Vagina (tissue), 2 donors: ENCODE results near the gene PHLDB2. TPM values are rescaled to one million over a fixed set of nuclear protein-coding genes. Genes with fewer than 3 reads are reported as not detected.

ENCODE experiments used
- DNase-seq, 2 donors: peaks; one replicate each; pipeline ENCODE4 v3.0.0-alpha.2; 2017; ENCODE audit errors: extremely low spot score in 2 of 2
- H3K27ac ChIP-seq: fragments of 200-600 bp; sonication (generic); one replicate; pipeline ENCODE4 v1.5.1; 2019
- H3K27me3 ChIP-seq: fragments of 200-600 bp; sonication (generic); one replicate; pipeline ENCODE4 v1.5.1; 2019
- H3K36me3 ChIP-seq, 2 donors: fragments of 200-600 bp; sonication (generic); one replicate each; pipeline ENCODE4 v1.5.1; 2017 to 2019
- H3K4me1 ChIP-seq: fragments of 200-600 bp; sonication (generic); one replicate; pipeline ENCODE4 v1.5.1; 2019
- H3K4me3 ChIP-seq, 2 donors: fragments of 200-600 bp; sonication (generic); 1 replicate in 1 of 2; 2 replicates in 1 of 2; pipeline ENCODE4 v1.5.1; 2016 to 2019
- H3K9me3 ChIP-seq: fragments of 200-600 bp; sonication (generic); one replicate; pipeline ENCODE4 v1.5.1; 2019
- POLR2A ChIP-seq, 2 donors: fragments of 450-650 bp; IDR thresholded peaks; one replicate each; pipeline ENCODE4 v1.6.1; 2017; ENCODE audit warnings: antibody characterized with exemption in 2 of 2, mild to moderate bottlenecking in 2 of 2, moderate library complexity in 2 of 2
- POLR2AphosphoS5 ChIP-seq, 2 donors: sonication (generic); formaldehyde crosslinking; IDR thresholded peaks; one replicate each; pipeline ENCODE4 v1.9.0; 2017; ENCODE audit warnings: antibody characterized with exemption in 2 of 2, mild to moderate bottlenecking in 2 of 2, low read depth in 1 of 2; ENCODE audit not compliant: insufficient read depth in 1 of 2
- intact Hi-C: fragments of 100-400 bp; cut with DNase I; formaldehyde crosslinking; loops from one replicate; pipeline ENCODE4 v1.15.1; 2023
- total RNA-seq: library from RNA; depleted of rRNA; stranded (reverse); fragments of >200 nt; gene quantifications from one replicate; pipeline ENCODE4 v1.2.3, GENCODE V29; 2016
- TF ChIP-seq, protein P1 (sequence below), 3 experiments: fragments of 450-650 bp in 2 of 3; fragments of 200-600 bp in 1 of 3; sonication (generic) in 1 of 3; IDR thresholded peaks; one replicate each; pipeline ENCODE4 v1.5.1; 2017 to 2019; ENCODE audit warnings: antibody characterized with exemption in 3 of 3, mild to moderate bottlenecking in 2 of 3, moderate library complexity in 2 of 3

The PHLDB2 gene
- total RNA-seq, 1 donor from 2014 or later, result 66.8 TPM

DNA sequence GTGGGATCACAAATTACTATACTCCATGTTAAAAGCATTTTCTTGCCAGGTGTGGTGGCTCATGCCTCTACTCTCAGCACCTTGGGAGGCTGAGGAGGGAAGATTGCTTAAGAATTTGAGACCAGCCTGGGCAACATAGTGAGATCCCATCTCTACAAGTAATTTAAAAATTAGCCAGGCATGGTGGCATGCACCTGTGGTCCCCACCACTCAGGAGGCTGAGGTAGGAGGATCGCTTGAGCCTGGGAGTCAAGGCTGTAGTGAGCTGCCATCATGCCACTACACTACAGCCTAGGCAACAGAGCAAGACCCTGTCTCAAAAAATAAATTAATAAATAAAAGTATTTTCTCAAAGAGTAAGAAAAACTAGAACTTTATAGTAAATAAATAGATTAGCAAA lies 96.8 kb downstream of the PHLDB2 start:
- H3K4me3 ChIP-seq, result no peak overlapping the region
- no peak for DNase-seq
- no peaks in the 10 kb centered on the region for H3K27me3 ChIP-seq
- intact Hi-C loops, result no loop called here
- no peaks in the 10 kb centered on the region for H3K9me3 ChIP-seq
- no peak overlapping the region for H3K27ac ChIP-seq
- H3K36me3 ChIP-seq, result peaks cover 0 to 5% of the 10 kb centered on the region in 2 donors
- TF ChIP-seq POLR2AphosphoS5 (IDR thresholded peaks at IDR 0.05; ENCODE audit: insufficient read depth in 1 of 2, low read depth in 1 of 2) (no peak), POLR2A (IDR thresholded peaks at IDR 0.05) (no peak)
- TF ChIP-seq, protein P1, sequence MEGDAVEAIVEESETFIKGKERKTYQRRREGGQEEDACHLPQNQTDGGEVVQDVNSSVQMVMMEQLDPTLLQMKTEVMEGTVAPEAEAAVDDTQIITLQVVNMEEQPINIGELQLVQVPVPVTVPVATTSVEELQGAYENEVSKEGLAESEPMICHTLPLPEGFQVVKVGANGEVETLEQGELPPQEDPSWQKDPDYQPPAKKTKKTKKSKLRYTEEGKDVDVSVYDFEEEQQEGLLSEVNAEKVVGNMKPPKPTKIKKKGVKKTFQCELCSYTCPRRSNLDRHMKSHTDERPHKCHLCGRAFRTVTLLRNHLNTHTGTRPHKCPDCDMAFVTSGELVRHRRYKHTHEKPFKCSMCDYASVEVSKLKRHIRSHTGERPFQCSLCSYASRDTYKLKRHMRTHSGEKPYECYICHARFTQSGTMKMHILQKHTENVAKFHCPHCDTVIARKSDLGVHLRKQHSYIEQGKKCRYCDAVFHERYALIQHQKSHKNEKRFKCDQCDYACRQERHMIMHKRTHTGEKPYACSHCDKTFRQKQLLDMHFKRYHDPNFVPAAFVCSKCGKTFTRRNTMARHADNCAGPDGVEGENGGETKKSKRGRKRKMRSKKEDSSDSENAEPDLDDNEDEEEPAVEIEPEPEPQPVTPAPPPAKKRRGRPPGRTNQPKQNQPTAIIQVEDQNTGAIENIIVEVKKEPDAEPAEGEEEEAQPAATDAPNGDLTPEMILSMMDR (IDR thresholded peaks at IDR 0.05), result no peak
- H3K4me1 ChIP-seq, result peaks cover 5% of the 10 kb centered on the region

DNA sequence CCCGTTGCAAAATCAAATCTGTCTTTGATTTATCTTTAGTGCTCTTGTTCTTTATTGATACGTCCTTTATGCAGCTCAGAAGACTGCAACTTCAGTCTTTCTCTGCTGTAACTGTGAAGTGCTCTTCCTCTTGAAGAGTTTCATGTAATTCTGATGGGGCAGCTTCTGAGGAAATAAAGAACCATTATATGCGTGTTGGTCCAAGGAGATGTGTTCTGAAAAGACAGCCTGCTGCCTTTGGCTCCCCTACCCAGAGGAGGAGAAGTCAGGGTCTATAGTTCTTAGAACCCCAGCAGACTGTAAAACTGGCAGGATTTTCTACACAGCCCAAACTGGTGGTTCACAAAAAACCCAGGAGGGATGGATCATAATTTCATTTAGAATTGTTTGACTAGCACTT lies 97.4 kb downstream of the PHLDB2 start:
- no peaks in the 10 kb centered on the region for H3K27me3 ChIP-seq
- no peak overlapping the region for H3K4me3 ChIP-seq
- TF ChIP-seq POLR2AphosphoS5 (IDR thresholded peaks at IDR 0.05; ENCODE audit: insufficient read depth in 1 of 2, low read depth in 1 of 2), result no peak
- TF ChIP-seq, protein P1 (IDR thresholded peaks at IDR 0.05), result no peak
- no peak for TF ChIP-seq POLR2A (IDR thresholded peaks at IDR 0.05)
- no peaks in the 10 kb centered on the region for H3K9me3 ChIP-seq
- intact Hi-C loops, result no loop called here
- H3K36me3 ChIP-seq, result peaks cover 0 to 5% of the 10 kb centered on the region in 2 donors
- H3K4me1 ChIP-seq, result peaks cover 5% of the 10 kb centered on the region
- DNase-seq, result no peak
- H3K27ac ChIP-seq, result no peak overlapping the region

DNA sequence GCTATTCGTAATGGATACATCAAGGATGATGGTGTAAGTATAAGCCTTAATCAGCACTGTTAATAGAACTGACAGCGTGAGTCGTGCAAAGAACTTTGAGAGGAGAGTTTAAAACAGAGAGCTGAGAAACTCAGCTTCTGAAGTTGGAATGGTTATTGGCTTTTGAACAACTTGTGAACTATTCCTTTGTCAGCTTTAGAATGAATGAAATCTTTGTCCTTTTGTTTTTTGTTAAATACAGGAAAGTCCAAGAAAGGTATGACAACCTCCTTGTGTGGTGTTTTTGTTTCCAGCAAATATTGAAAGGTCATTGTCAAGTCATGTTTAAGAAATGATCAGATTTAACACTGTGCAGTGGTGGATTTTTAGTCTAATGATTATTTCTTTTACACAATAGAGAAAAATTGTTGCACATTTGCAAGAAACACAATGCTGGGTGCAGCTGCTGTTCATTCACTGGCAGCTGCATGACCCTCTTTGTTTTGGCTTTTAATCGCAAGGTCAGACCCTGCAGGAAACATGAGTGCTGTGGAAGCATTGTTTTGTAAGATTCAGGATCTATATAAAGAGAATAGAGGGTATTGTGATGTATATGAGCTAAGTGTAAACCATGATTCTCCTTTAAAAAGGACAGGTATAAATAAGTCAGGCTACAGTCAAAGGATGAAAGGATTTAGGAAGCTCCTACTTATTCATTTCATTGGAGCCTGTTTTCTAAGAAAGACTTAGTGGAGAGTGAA lies 98.1 kb downstream of the PHLDB2 start:
- no peaks in the 10 kb centered on the region for H3K9me3 ChIP-seq
- no peak for TF ChIP-seq POLR2AphosphoS5 (IDR thresholded peaks at IDR 0.05; ENCODE audit: insufficient read depth in 1 of 2, low read depth in 1 of 2)
- TF ChIP-seq, protein P1 (IDR thresholded peaks at IDR 0.05), result no peak
- no peak for TF ChIP-seq POLR2A (IDR thresholded peaks at IDR 0.05)
- no peak overlapping the region for H3K4me3 ChIP-seq
- peaks cover 0 to 5% of the 10 kb centered on the region in 2 donors for H3K36me3 ChIP-seq
- intact Hi-C loops, result no loop called here
- no peak overlapping the region for H3K27ac ChIP-seq
- DNase-seq, result no peak
- H3K4me1 ChIP-seq, result peaks cover 5% of the 10 kb centered on the region
- H3K27me3 ChIP-seq, result no peaks in the 10 kb centered on the region

DNA sequence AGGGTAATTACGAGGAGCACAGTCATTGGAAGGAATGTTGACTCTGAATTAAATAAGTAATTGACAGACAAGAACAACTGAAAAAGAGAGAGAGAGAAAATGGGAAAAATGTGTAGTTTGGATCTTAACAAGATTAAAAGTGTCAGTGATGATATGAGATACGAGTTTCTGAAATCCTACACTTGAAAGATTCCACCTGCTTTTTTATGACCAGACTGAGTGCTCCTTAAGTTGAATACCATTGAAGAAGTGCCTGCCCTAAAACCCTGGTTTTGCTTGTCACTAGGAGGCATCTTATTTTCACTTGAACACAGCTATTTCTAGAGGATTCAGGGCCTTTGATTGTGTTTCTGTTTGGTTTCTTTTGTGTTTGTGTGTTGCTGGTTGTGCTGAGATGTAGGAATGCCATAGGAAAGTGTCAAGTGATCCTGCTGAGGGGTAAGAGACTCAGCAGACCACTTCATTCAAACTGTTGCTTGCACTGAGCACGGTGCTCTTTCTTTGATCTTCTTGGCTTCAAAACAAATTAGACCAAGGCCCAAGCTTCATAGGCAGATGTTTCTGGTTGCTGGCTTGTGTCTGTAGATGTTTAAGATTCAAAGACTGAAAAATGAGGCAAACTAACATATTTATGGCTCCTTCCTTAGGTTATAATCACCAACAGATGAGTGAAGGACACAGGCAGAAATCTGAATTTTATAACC lies 102.5 kb downstream of the PHLDB2 start:
- no peak for DNase-seq
- H3K4me3 ChIP-seq, result no peak overlapping the region
- H3K4me1 ChIP-seq, result no peaks in the 10 kb centered on the region
- intact Hi-C loops, result loop anchor here (10.0 kb wide), 1 partner anchor 97 kb away; no protein-coding TSS in a partner anchor
- no peaks in the 10 kb centered on the region for H3K36me3 ChIP-seq
- H3K27me3 ChIP-seq, result no peaks in the 10 kb centered on the region
- no peak overlapping the region for H3K27ac ChIP-seq
- TF ChIP-seq POLR2AphosphoS5 (IDR thresholded peaks at IDR 0.05; ENCODE audit: insufficient read depth in 1 of 2, low read depth in 1 of 2) (no peak), POLR2A (IDR thresholded peaks at IDR 0.05) (no peak)
- TF ChIP-seq, protein P1 (IDR thresholded peaks at IDR 0.05), result no peak
- H3K9me3 ChIP-seq, result no peaks in the 10 kb centered on the region

DNA sequence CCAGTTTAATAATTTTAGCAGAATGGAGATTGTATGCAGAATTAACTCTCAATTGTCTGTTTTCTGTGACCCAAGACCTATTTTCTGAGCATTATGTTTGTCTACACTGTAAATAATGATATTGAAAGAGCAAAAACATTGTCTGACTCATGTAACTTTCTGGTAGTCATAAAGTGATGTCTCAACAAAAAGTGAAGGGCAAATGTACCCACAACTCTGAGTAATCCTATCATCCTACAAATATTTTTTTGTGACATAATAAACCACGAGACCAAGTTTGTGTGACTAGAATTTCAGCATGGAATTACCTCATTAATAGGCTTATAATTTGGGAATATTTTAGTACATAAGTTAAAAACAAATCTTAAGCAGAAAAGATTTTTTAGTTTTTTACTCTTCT lies 104.4 kb downstream of the PHLDB2 start:
- Histone ChIP-seq H3K4me3 (no peak overlapping the region), H3K27me3 (no peaks in the 10 kb centered on the region), H3K27ac (no peak overlapping the region), H3K9me3 (no peaks in the 10 kb centered on the region), H3K36me3 (no peaks in the 10 kb centered on the region), H3K4me1 (peaks cover 7% of the 10 kb centered on the region)
- no peak for TF ChIP-seq POLR2AphosphoS5 (IDR thresholded peaks at IDR 0.05; ENCODE audit: insufficient read depth in 1 of 2, low read depth in 1 of 2)
- TF ChIP-seq, protein P1 (IDR thresholded peaks at IDR 0.05), result no peak
- TF ChIP-seq POLR2A (IDR thresholded peaks at IDR 0.05), result no peak
- intact Hi-C loops, result loop anchor here (10.0 kb wide), 1 partner anchor 99 kb away; no protein-coding TSS in a partner anchor
- DNase-seq, result no peak
